LHCN-M2 (cell line): ENCODE results near the gene SH3RF3. TPM values are rescaled to one million over a fixed set of nuclear protein-coding genes. Genes with fewer than 3 reads are reported as not detected.

Experiments used
- DNase-seq: peaks from one replicate; pipeline ENCODE4 v3.0.0-alpha.2; 2012; ENCODE audit warnings: low read depth
- total RNA-seq: library from RNA; depleted of rRNA; stranded (reverse); fragments of >200 nt; gene quantifications from 2 replicates; pipeline ENCODE4 v1.2.3, GENCODE V29; 2014

Gene SH3RF3
- total RNA-seq, 1 experiment from 2014 or later, result 6.6 TPM

GRCh38 chr2:109201465-109202327, 72.7 kb downstream of the SH3RF3 start:
- no peak for DNase-seq

GRCh38 chr2:109202486-109202885, 73.5 kb downstream of the SH3RF3 start:
- no peak for DNase-seq

- no peak for DNase-seq
These were observed 74.4 kb downstream of the SH3RF3 start for GRCh38 chr2:109203246-109204011.

- DNase-seq, result no peak
These were observed 75.4 kb downstream of the SH3RF3 start for GRCh38 chr2:109204412-109204811.

GRCh38 chr2:109205447-109205846, 76.4 kb downstream of the SH3RF3 start:
- DNase-seq, result no peak

GRCh38 chr2:109206569-109207146, 77.7 kb downstream of the SH3RF3 start:
- no peak for DNase-seq

GRCh38 chr2:109207176-109207575, 78.2 kb downstream of the SH3RF3 start:
- DNase-seq, result no peak

- DNase-seq, result peak; percentile 76
These were observed 79.3 kb downstream of the SH3RF3 start for GRCh38 chr2:109208071-109208950.

- no peak for DNase-seq
These were observed 79.9 kb downstream of the SH3RF3 start for GRCh38 chr2:109208951-109209335.

- DNase-seq, result peak; percentile 63
These were observed 80.4 kb downstream of the SH3RF3 start for GRCh38 chr2:109209412-109209811.

- DNase-seq, result no peak
These were observed 80.9 kb downstream of the SH3RF3 start for GRCh38 chr2:109209941-109210340.

GRCh38 chr2:109210431-109211200, 81.6 kb downstream of the SH3RF3 start:
- no peak for DNase-seq

GRCh38 chr2:109211315-109211714, 82.3 kb downstream of the SH3RF3 start:
- DNase-seq, result no peak

GRCh38 chr2:109212836-109213563, 84.0 kb downstream of the SH3RF3 start:
- DNase-seq, result no peak

GRCh38 chr2:109213646-109214433, 84.8 kb downstream of the SH3RF3 start:
- peak; percentile 93 for DNase-seq

- no peak for DNase-seq
These were observed 85.8 kb downstream of the SH3RF3 start for GRCh38 chr2:109214651-109215371.

- no peak for DNase-seq
These were observed 86.9 kb downstream of the SH3RF3 start for GRCh38 chr2:109215866-109216265.

GRCh38 chr2:109216332-109216731, 87.3 kb downstream of the SH3RF3 start:
- DNase-seq, result no peak
